GM23338 (cell line): ENCODE data around the gene VPS37C.

Experiments
- CTCF ChIP-seq, 2 experiments: fragments of 200-600 bp in 1 of 2; sonication (generic) in 1 of 2; conservative IDR thresholded peaks; 2 replicates each; pipeline versions ENCODE4 v1.5.1 to v1.6.1; 2016 to 2017; ENCODE audit warnings: antibody characterized with exemption in 2 of 2, low read depth in 2 of 2, mild to moderate bottlenecking in 2 of 2, moderate library complexity in 1 of 2
- EZH2 ChIP-seq: fragments of 200-600 bp; sonication (generic); IDR thresholded peaks from one replicate; pipeline ENCODE4 v1.8.0; 2017; ENCODE audit warnings: antibody characterized with exemption, mild to moderate bottlenecking, low read depth; ENCODE audit not compliant: unreplicated experiment
- EZH2phosphoT487 ChIP-seq: fragments of 200-600 bp; sonication (generic); IDR thresholded peaks from one replicate; pipeline ENCODE4 v1.8.1; 2018; ENCODE audit warnings: antibody characterized with exemption; ENCODE audit not compliant: unreplicated experiment
- JUNB ChIP-seq: IDR thresholded peaks from one replicate; pipeline ENCODE4 v1.6.1; 2016; ENCODE audit warnings: antibody characterized with exemption; ENCODE audit not compliant: unreplicated experiment
- POLR2AphosphoS5 ChIP-seq: IDR thresholded peaks from 2 replicates; pipeline ENCODE4 v1.6.1; 2016; ENCODE audit warnings: antibody characterized with exemption, low read depth
- TF ChIP-seq, protein P1 (sequence below): fragments of 250-450 bp; sonication (Bioruptor Pico); IDR thresholded peaks from 2 replicates; pipeline ENCODE4 v1.5.0; 2020; ENCODE audit warnings: mild to moderate bottlenecking, moderate library complexity

DNA sequence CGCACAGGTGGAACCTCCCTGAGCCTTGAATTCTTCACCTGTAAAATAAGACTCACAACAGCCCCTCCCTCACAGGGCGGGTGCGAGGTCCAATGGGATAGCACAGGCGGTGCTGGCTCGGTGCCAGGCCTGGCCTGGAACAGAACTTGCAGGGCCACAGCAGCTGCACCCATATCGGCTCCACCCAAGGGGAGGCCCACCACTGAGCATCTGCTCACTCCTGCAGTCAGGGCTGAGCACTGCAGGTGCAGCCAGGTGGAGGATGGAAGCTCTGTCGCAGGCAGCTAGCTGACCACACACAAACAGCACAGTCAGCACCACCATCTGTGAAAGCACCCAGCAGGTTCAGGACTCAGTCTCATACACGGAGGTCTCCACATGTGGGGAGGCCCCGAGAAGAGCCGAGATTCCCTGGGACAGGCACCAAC is 19.6 kb downstream of the VPS37C start:
- no peak for TF ChIP-seq CTCF (conservative IDR thresholded peaks at IDR 0.05; ENCODE audit: low read depth in 2 of 2)
- no peak for TF ChIP-seq EZH2
- TF ChIP-seq JUNB = no peak
- no peak for TF ChIP-seq POLR2AphosphoS5
- no peak for TF ChIP-seq EZH2phosphoT487
- TF ChIP-seq, protein P1, sequence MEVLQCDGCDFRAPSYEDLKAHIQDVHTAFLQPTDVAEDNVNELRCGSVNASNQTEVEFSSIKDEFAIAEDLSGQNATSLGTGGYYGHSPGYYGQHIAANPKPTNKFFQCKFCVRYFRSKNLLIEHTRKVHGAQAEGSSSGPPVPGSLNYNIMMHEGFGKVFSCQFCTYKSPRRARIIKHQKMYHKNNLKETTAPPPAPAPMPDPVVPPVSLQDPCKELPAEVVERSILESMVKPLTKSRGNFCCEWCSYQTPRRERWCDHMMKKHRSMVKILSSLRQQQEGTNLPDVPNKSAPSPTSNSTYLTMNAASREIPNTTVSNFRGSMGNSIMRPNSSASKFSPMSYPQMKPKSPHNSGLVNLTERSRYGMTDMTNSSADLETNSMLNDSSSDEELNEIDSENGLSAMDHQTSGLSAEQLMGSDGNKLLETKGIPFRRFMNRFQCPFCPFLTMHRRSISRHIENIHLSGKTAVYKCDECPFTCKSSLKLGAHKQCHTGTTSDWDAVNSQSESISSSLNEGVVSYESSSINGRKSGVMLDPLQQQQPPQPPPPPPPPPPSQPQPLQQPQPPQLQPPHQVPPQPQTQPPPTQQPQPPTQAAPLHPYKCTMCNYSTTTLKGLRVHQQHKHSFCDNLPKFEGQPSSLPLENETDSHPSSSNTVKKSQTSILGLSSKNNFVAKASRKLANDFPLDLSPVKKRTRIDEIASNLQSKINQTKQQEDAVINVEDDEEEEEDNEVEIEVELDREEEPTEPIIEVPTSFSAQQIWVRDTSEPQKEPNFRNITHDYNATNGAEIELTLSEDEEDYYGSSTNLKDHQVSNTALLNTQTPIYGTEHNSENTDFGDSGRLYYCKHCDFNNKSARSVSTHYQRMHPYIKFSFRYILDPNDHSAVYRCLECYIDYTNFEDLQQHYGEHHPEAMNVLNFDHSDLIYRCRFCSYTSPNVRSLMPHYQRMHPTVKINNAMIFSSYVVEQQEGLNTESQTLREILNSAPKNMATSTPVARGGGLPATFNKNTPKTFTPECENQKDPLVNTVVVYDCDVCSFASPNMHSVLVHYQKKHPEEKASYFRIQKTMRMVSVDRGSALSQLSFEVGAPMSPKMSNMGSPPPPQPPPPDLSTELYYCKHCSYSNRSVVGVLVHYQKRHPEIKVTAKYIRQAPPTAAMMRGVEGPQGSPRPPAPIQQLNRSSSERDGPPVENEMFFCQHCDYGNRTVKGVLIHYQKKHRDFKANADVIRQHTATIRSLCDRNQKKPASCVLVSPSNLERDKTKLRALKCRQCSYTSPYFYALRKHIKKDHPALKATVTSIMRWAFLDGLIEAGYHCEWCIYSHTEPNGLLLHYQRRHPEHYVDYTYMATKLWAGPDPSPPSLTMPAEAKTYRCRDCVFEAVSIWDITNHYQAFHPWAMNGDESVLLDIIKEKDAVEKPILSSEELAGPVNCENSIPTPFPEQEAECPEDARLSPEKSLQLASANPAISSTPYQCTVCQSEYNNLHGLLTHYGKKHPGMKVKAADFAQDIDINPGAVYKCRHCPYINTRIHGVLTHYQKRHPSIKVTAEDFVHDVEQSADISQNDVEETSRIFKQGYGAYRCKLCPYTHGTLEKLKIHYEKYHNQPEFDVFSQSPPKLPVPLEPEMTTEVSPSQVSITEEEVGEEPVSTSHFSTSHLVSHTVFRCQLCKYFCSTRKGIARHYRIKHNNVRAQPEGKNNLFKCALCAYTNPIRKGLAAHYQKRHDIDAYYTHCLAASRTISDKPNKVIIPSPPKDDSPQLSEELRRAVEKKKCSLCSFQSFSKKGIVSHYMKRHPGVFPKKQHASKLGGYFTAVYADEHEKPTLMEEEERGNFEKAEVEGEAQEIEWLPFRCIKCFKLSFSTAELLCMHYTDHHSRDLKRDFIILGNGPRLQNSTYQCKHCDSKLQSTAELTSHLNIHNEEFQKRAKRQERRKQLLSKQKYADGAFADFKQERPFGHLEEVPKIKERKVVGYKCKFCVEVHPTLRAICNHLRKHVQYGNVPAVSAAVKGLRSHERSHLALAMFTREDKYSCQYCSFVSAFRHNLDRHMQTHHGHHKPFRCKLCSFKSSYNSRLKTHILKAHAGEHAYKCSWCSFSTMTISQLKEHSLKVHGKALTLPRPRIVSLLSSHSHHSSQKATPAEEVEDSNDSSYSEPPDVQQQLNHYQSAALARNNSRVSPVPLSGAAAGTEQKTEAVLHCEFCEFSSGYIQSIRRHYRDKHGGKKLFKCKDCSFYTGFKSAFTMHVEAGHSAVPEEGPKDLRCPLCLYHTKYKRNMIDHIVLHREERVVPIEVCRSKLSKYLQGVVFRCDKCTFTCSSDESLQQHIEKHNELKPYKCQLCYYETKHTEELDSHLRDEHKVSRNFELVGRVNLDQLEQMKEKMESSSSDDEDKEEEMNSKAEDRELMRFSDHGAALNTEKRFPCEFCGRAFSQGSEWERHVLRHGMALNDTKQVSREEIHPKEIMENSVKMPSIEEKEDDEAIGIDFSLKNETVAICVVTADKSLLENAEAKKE (CRISPR knock-in tag) = no peak
